ENCODE measurements around the gene GABARAPL2. TPM values are rescaled to one million over a fixed set of nuclear protein-coding genes. Genes with fewer than 3 reads are reported as not detected.
"Not testable (repeated sequence)": the region's sequence is repeated elsewhere in the genome, so short reads cannot be mapped to it uniquely, and the experiment has no call there.

The GABARAPL2 gene
- total RNA-seq, 1 donor: 43.4 TPM

DNA sequence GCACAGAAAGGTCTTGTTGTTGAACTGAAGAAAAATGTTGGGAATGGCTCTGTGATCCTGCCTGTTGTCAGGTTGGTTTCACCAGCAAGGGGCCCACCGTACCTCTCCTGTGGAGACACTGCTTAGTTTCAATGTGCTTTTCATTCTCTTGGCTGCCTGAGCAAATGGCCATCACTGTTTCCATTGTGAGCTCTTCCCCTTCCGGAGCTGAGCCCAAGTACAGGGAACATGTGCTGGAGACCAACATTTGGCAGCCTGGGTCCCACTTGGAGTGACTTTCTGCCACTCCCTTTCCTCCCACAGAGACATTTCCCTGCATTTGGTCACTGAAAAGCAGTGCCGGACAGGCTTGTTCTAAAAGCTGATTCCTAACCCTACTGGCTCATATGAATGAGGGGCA, 23.1 kb downstream of the GABARAPL2 start:
- no peak for DNase-seq (ENCODE audit: low read depth in 2 of 3, low spot score in 2 of 3)

DNA sequence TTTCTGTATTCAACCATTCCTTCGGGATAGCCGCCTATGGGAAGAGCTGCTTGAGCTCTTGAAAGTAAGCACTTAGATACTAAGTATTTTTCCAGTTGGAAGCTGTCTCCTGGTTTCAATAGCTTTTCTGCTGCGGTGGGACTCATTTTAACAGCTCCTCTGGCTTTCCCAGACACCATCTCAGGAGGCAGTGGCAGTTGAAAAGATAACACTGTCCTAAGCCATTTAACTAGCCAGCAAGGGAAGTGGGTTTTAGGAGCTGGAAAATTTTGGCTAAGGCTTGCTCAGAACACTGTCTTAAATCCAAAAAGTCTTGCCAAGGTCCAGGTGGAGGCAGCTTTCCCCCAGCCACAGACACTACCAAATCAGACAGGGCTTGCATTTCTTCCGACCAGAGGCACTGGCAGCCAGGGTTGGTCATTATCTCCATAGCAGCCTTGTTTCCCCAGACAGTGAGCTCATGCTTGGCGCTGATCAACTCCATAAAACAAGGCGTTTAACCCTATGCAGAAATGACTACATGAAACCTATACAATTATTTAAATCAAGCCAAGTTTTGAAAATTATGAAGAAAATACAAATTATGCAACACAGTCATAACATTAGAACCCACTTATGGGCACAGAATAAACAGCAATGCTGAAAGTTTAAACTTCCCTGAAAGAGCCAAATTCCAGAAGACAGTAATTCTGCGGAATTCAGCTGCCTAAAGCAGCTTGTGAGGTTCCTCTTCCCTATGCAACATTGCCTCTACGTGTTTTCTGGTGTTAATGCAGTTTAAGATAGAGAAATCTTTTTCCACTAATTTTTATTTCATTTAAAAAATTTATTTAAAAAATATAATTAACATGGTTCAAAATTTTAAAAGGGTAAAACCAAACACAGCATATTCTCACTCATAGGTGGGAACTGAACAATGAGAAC, 25.0 kb downstream of the GABARAPL2 start:
- DNase-seq (ENCODE audit: low read depth in 2 of 3, low spot score in 2 of 3): no peak

DNA sequence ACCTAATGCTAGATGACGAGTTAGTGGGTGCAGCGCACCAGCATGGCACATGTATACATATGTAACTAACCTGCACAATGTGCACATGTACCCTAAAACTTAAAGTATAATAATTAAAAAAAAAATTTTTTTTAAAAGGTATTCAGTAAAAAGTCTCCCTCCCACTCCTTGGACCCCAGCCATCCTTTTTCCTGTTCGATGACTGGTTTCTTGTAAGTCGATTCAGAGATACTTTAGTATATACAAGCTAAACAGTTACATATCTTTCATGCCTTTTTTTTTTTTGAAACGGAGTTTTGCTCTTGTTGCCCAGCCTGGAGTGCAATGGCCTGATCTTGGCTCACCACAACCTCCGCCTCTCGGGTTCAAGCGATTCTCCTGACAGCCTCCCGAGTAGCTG, 25.7 kb downstream of the GABARAPL2 start:
- DNase-seq (ENCODE audit: low read depth in 2 of 3, low spot score in 2 of 3): not testable (repeated sequence)

DNA sequence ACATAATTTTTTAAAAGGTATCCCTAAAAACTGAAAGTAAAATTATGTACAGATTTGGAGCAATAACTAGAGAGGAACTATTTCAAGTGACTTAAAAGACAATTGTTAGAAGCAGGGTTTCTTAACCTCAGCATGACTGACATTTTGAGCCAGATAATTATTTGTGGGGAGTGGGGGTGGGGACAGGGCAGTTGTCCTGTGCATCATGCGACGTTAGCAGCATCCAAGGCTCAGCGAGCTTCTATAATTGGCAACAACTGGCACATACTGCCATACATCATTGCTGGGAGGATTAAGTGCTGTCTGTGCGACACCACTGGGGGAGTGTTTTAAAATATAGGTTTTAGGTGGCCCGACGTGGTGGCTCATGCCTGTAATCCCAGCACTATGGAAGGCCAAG, 27.1 kb downstream of the GABARAPL2 start:
- no peak for DNase-seq (ENCODE audit: low read depth in 2 of 3, low spot score in 2 of 3)

DNA sequence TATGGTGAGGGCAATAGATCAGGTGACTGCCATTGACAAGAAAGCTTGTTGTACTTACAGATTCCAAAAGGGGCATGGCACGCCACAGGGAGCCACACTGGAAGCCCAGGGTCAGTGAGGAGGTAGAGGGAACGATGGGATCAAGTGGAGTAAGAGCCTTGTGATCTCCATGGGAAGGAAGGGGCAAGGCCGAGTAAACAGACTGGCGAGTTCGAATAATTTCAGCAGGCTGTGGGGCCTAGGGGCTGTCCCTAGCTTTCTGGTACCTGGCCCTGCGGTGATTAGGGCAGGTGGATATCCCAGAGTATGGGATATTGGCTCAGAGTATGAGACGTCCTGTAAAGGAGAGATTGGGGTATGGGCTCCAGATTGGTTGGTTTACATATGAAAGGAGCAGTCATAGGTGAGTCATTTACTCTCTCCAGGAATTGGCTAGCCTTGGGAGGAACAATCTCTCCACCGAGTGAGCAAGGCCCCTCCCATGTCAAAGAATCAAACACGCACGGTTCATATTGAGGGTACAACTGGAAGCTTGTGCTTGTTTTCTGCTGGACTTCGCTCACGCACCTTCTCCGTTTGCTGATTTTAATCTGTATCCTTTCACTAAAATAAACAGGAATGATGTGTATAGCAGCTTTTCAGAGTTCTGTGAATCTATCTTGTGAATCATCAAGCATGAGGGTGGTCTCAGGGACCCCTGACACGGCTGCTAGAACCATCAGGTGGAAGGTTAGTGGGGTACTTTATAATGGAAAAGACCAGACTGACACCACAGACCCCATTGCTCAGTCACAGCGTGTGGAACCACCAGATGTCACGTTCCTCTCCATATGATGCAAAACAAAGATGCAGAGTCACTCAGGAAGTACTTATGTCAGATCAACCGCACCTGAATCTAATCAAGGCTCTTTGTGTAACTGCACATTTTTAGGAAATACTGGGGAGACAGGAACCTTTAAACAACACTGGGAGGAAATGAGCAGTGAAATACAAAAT, 27.9 kb downstream of the GABARAPL2 start:
- DNase-seq (ENCODE audit: low read depth in 2 of 3, low spot score in 2 of 3): peak in 2 of 3 donors; percentile 76 to 86

DNA sequence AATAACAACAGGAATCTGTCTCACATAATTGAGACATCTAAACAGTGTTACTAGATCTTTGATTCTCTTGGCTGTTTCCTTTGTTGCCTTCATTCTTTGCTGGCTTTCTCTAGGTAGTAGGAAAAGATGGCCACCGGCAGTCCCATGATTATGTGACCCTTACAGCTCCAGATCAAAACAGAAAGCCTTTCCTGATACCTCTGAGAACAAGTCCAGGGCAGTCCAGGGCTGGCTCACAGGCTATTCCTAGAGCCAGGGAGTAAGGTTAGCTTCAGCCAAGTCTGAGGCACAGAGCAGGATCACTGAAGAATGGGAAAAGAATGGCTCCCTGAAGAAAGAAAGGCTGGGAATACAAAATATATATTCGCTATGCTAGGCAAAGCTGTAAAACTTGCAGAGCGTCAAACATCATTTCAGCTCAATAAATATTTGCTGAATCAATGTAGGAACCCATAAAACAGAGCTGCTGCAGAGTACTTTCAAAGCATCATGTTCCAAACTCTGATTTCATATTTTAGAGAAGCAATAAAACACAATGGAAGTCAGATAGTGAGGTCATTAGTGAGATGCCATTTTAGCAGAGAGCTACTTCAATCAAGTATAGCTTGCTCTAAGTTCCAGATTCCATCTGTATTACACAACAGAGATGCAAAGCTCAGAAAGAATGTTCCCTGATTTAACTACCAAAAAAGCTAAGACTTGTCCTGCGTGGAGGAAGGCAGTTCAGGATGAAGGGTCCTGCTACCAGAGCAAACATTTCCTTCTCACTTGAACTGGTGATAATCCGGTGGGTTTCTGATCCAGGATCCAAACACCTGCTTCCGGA, 33.5 kb downstream of the GABARAPL2 start:
- no peak for DNase-seq (ENCODE audit: low read depth in 2 of 3, low spot score in 2 of 3)

DNA sequence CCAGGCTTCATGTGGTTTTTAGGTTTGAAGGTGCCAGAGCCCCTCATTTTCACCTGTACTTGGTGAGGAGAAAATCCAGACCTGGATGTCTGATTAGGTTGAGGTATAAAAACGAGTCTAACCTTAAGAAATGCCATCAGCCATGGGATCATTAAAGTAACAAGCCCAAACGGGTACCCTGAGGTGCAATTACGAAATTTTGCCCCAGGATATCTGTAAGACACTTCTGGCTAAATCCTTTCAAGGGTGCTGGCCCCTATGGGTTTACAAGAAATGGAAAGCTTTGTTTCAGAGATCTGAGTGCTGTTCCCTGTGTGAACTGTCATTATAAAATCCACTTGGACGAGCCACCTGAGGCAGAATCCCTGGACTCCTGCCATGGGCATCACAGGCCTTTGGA, 37.1 kb downstream of the GABARAPL2 start:
- no peak for DNase-seq (ENCODE audit: low read depth in 2 of 3, low spot score in 2 of 3)

DNA sequence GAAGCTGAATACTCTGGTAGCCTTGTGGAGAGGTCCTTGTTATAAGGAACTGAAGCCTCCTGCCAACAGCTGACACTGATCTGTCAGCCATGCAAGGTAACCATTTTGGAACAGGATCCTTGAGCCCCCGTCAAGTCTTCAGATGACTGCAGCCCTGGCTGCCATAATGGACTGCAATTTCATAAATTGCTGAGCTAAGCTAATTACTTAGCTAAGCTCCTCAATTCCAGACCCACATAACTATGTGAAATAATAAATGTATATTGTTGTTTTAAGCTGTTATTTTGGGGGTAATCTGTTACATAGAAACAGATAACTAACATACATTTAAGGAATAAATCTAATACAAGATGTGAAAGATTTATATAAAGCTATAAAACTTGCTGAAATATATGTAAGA, 40.3 kb downstream of the GABARAPL2 start:
- no peak for DNase-seq (ENCODE audit: low read depth in 2 of 3, low spot score in 2 of 3)

DNA sequence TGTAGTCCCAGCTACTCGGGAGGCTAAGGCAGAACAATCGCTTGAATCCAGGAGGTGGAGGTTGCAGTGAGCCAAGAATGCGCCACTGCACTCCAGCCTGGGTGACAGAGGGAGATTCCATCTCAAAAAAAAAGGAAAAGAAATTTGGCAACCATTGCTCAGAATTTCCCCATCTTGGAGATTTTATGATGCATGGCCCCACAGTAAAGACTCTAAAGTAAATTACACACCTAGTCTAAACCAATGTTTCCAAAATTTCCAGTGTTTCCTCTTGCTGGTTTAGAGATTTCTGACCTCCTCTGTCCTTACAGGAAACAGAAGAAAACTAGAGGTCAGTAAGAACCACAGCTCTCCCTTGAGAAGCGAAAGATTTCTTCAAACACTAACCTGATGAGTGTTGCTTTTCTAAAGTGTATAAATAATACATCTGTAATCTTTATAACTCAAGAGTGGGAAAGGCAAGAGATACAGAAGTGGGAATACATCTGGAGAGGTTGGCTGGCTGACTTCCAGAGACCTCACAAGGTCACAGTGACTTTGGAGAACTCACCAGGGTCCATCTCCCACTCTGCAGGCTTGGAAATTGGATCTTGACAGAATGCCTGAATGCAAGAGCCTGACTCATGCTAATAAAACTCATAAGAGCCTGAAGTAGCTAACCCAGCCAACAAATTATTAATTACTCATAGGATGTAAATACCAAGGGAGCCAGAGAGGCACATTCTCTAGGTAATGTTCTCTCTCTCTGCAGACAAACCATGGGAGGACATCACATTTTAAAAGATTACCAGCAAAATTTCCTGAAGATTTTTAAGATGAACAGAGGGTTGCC, 48.1 kb downstream of the GABARAPL2 start:
- DNase-seq (ENCODE audit: low read depth in 2 of 3, low spot score in 2 of 3): no peak

DNA sequence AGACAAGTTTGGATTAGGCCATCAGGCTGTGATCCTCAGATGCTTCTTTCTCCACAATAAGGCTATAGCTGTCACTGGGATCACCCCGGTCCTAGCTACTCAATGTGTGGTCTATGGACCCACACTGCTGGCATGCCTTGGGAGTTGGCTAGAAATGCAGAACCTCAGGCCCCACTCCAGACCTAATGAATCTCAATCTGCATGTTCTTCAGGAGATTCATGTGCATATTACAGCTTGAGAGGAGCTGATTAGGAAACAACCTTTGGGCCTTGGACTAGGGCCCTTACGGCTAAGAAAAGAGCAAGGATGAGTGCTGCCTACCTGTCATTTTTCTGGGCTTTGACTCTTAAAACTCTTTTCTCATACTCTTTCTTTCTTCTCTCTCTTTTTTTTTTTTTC, 49.4 kb downstream of the GABARAPL2 start:
- DNase-seq (ENCODE audit: low read depth in 2 of 3, low spot score in 2 of 3): no peak

DNA sequence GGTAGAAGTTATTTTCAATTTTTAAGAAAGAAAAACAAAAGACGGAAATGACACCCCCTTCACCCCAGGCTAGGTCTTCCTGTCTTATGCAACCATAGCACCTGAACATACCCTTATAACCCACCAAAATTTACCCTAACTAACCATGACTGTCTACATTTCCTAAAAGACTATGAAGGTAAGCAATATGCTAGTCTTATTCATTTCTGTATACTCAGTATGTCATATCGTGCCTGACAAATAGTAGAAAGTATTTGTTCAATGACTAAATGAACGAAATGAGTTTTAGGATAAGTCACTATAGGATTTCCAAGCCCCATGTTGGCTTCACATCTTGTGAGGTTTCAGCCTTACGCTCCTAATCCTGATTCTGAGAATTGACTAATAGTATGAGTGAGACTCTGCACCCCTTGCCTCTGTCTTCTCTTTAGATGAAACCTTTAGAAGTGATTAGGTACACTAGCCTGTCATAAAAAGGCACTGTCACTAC, 50.4 kb downstream of the GABARAPL2 start:
- no peak for DNase-seq (ENCODE audit: low read depth in 2 of 3, low spot score in 2 of 3)

DNA sequence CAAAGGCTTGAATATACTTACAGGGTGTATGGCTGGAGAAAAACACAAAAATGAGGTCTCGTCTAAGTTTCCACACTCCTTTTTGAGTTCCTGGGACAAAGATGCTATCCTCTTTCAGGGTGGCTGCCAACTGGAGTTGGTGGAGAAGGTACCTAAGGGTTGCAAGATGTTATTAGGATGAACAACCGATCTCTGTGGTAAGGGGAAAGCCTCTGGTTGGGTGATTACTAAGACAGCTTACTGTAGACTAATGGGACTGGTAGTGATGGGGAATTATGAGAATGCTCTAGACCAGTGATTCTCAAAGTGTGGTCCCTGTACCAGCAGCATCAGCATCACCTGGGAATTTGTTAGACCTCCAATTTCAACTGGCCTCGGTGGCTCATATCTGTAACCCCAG, 50.9 kb downstream of the GABARAPL2 start:
- no peak for DNase-seq (ENCODE audit: low read depth in 2 of 3, low spot score in 2 of 3)

DNA sequence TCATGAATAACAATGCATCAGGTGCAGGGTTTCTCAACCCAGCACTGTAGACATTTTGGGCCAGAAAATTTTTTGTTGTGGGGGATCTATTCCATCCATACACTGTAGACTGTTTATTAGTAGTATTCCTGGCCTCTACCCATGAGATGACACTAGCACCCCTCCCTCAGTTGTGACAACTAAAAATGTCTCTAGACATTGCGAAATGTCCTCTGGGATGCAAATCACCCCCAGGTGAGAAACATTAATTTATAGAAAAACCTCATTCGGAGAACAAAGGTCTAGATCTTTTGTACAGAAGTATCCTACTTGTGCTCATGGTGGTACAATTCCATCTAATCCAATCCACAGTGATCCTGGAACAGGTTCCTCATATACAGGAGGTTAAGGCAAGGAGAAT, 52.6 kb downstream of the GABARAPL2 start:
- no peak for DNase-seq (ENCODE audit: low read depth in 2 of 3, low spot score in 2 of 3)

DNA sequence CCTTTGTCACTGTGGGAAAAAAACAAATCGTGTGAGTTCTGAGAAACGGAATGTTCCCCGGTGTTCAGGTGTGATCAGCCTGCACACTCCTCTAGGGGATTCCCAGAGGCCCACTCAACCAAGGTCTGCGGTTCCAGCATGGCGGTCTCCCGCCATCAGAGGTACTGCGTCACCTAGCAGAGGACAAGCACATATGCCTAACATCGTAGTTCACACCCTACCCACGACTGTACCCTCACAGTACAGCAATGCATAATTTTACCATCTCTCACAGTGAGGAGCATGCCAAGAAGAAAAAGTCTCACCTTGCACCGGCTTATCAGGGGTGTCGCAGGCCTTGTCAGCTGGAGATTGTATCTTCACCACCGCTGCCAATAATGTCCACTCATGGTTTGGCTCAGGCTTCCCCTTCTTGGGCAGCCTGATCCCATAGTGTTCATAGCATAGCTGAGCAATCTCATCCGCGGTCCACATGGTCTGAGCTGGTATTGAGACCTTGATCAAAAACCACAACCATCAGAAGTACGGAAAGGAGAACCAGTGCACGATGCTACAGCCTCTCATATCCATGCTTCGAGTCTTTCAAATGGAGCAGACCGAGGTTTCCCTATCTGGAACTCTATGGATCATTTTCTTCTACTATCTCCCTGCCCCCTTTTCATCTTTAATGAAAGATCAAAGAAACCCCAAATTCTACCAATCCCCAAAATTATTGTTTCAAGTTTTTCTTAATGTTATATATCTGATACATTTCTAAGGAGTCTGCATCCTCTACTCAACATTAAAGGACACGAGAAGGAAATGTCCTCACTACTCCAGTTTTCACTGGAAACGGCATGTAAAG, 54.4 kb downstream of the GABARAPL2 start:
- peak in 1 of 3 donors; percentile 35 for DNase-seq (ENCODE audit: low read depth in 2 of 3, low spot score in 2 of 3)

DNA sequence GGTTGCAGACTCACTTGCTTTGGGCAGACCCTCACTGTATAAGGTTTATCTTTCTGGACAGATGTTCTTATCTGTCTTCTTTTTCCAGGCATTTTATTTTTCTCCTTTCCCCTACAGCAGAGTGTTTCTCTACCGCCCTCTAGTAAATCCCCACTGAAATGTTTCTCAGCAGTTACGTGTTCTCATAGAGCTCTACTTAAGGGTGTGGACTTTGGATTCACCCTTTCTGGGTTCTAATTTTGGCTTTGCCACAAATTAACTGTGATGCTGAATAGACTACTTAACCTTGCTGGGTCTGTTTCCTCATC, 54.9 kb downstream of the GABARAPL2 start:
- peak in 2 of 3 donors; percentile 41 to 65 for DNase-seq (ENCODE audit: low read depth in 2 of 3, low spot score in 2 of 3)

DNA sequence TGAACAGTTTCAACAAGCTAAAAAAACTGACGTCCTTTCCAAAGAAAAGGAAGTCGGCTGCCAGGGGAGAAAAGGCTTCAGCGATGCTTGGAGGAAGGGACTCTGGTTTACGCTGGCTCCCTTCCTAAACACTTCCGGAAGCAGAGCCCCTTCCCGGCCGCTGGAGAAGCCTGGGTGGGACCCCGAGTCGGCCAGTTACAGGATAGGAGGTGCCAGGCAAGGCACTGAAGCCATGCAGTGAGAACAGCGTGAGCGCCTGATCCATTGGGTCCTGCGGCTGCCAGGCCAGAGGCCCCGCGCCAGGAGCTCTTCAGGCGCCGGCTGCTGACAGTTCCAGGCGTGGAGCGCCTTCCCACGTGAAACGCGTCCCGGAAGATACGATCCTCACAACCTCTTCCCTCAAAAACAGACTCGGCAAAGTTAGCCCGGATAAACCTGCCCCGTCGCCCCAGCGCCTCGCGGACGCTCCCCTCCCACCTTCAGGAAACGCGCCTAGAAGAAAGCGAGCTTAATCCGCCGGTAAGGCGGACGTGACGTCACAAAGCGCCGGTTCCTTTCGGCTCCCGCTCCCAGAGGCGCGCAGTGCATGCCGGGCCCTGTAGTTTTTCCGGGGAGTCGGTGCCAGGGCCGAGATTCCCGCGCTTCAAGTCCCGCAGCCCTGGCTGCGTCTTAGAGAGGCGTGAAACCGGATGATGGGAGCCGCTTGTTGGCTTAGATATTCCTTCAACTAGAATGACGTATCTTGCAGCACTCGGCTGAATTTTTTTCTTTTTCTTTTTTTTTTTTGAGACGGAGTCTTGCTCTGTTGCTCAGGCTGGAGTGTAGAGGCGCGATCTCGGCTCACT, 56.8 kb downstream of the GABARAPL2 start, which contains the start of gene ADAT1:
Gene ADAT1, minus strand, starts transcription at position 521 of the 845 bp plus-strand sequence. CDS start 2,482 bp downstream, outside the sequence.
- peak; percentile 95 to 100 (median 99) for DNase-seq (ENCODE audit: low read depth in 2 of 3, low spot score in 2 of 3)

DNA sequence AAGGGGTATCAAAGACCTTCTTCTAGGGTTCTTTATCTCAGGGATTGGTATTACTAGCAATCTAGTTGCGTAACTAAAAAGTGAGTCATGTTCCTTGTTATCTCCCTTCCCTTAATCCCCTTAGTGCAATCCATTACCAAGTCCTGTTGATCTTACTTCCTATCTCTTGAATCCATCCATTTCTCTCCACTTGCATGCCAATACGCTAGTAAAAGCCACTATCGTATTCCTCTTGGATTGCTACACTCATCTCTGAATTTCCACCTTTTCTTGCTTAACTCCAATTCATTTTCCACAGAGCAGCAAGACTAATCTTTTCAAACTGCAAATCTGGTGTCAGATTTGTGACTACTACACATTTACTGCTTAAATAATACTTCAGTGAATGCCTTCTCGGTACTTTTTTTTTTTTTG, 58.7 kb downstream of the GABARAPL2 start:
- no peak for DNase-seq (ENCODE audit: low read depth in 2 of 3, low spot score in 2 of 3)

DNA sequence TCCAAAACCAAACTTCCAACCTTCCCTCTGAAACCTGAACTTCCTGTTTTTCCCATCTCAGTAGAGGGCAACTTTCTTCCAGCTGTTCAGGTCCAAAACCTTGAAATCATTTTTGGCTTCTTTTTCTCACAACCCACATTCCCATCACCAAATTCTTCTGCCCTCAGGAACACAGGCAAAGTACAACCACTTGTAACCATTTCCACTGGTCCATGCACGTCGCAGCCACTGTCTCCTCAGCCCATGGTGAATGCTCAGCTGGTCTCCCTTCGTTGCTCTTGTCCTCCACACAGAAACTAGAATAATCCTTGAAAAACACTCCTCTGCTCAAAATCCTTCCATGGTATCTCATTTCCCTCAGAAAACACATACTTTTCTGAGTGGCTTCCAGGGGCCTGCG, 60.6 kb downstream of the GABARAPL2 start:
- DNase-seq (ENCODE audit: low read depth in 2 of 3, low spot score in 2 of 3): no peak

Data from hematopoietic multipotent progenitor cell (in vitro differentiated cells).